GM23338 (cell line): ENCODE results near the gene BAHCC1. TPM values are rescaled to one million over a fixed set of nuclear protein-coding genes. Genes with fewer than 3 reads are reported as not detected.

Experiments
- ATAC-seq: fragments of 200-7000 bp; cut with Tn5 transposase; 3 replicates; pipeline ENCODE4 v1.9.1; 2020
- DNase-seq: peaks from one replicate; pipeline ENCODE4 v3.0.0-alpha.2; 2015; ENCODE audit warnings: low spot score
- H2AFZ ChIP-seq: fragments of 200-600 bp; sonication (generic); 2 replicates; pipeline ENCODE4 v1.8.0; 2016; ENCODE audit warnings: antibody characterized with exemption, mild to moderate bottlenecking, moderate library complexity
- H3F3A ChIP-seq: fragments of 200-600 bp; sonication (generic); replicated peaks from 2 replicates; pipeline ENCODE4 v1.8.0; 2017; ENCODE audit warnings: antibody characterized with exemption, mixed run types, low read depth
- H3K27ac ChIP-seq: fragments of 200-600 bp; sonication (generic); 2 replicates; pipeline ENCODE4 v1.6.1; 2016; ENCODE audit warnings: low read depth
- H3K27me3 ChIP-seq: fragments of 200-600 bp; sonication (generic); 2 replicates; pipeline ENCODE4 v1.8.0; 2016; ENCODE audit warnings: mild to moderate bottlenecking, mixed run types, moderate library complexity; ENCODE audit not compliant: insufficient read depth
- H3K36me3 ChIP-seq: fragments of 200-600 bp; sonication (generic); 2 replicates; pipeline ENCODE4 v1.8.0; 2016; ENCODE audit warnings: mild to moderate bottlenecking; ENCODE audit not compliant: insufficient read depth
- H3K4me1 ChIP-seq: fragments of 200-600 bp; sonication (generic); 2 replicates; pipeline ENCODE4 v1.8.0; 2016; ENCODE audit warnings: mild to moderate bottlenecking, moderate library complexity; ENCODE audit not compliant: insufficient read depth
- H3K4me2 ChIP-seq: fragments of 200-600 bp; sonication (generic); 2 replicates; pipeline ENCODE4 v1.7.1; 2017; ENCODE audit warnings: mixed run types
- H3K4me3 ChIP-seq: fragments of 200-600 bp; sonication (generic); 2 replicates; pipeline ENCODE4 v1.6.1; 2016; ENCODE audit warnings: mixed run types
- H3K79me2 ChIP-seq: fragments of 200-600 bp; sonication (generic); replicated peaks from 2 replicates; pipeline ENCODE4 v1.8.0; 2017; ENCODE audit warnings: mild to moderate bottlenecking; ENCODE audit not compliant: insufficient read depth
- H3K9me2 ChIP-seq: fragments of 200-600 bp; sonication (generic); 2 replicates; pipeline ENCODE4 v1.8.0; 2017; ENCODE audit not compliant: insufficient read depth
- H4K20me1 ChIP-seq: fragments of 200-600 bp; sonication (generic); replicated peaks from 2 replicates; pipeline ENCODE4 v1.8.0; 2017; ENCODE audit warnings: mild to moderate bottlenecking; ENCODE audit not compliant: insufficient read depth
- H3K27ac Mint-ChIP-seq: 2 replicates; pipeline ENCODE4 v1.8.0; 2020; ENCODE audit warnings: inconsistent platforms, mild to moderate bottlenecking, moderate library complexity, mixed read lengths
- H3K27me3 Mint-ChIP-seq: 3 replicates; pipeline ENCODE4 v1.8.0; 2022; ENCODE audit warnings: low read depth, mild to moderate bottlenecking, moderate library complexity, mixed read lengths, inconsistent platforms; ENCODE audit not compliant: insufficient read depth, poor library complexity
- H3K36me3 Mint-ChIP-seq: 3 replicates; pipeline ENCODE4 v1.8.0; 2021; ENCODE audit warnings: low read depth, mild to moderate bottlenecking, inconsistent platforms, moderate library complexity, mixed read lengths
- H3K4me1 Mint-ChIP-seq: 3 replicates; pipeline ENCODE4 v1.8.0; 2020; ENCODE audit warnings: mild to moderate bottlenecking, inconsistent platforms, mixed read lengths
- H3K4me3 Mint-ChIP-seq: 3 replicates; pipeline ENCODE4 v1.8.0; 2021; ENCODE audit warnings: moderate library complexity, mild to moderate bottlenecking, inconsistent platforms, mixed read lengths
- H3K9me3 Mint-ChIP-seq: 3 replicates; pipeline ENCODE4 v1.8.0; 2020; ENCODE audit warnings: moderate library complexity, mild to moderate bottlenecking, inconsistent platforms, mixed read lengths
- CREB1 ChIP-seq: fragments of 250-450 bp; sonication (Bioruptor Pico); IDR thresholded peaks from 2 replicates; pipeline ENCODE4 v1.5.0; 2020; ENCODE audit warnings: low read depth, mild to moderate bottlenecking, moderate library complexity
- CTCF ChIP-seq, 2 experiments: fragments of 200-600 bp in 1 of 2; sonication (generic) in 1 of 2; conservative IDR thresholded peaks; 2 replicates each; pipeline versions ENCODE4 v1.5.1 to v1.6.1; 2016 to 2017; ENCODE audit warnings: antibody characterized with exemption in 2 of 2, low read depth in 2 of 2, mild to moderate bottlenecking in 2 of 2, moderate library complexity in 1 of 2
- EZH2 ChIP-seq: fragments of 200-600 bp; sonication (generic); IDR thresholded peaks from one replicate; pipeline ENCODE4 v1.8.0; 2017; ENCODE audit warnings: antibody characterized with exemption, mild to moderate bottlenecking, low read depth; ENCODE audit not compliant: unreplicated experiment
- POLR2AphosphoS5 ChIP-seq: IDR thresholded peaks from 2 replicates; pipeline ENCODE4 v1.6.1; 2016; ENCODE audit warnings: antibody characterized with exemption, low read depth
- ZNF331 ChIP-seq: fragments of 250-450 bp; sonication (Bioruptor Pico); IDR thresholded peaks from 2 replicates; pipeline ENCODE4 v1.5.0; 2020; ENCODE audit warnings: low read depth, mild to moderate bottlenecking, moderate library complexity
- polyA plus RNA-seq: library from polyadenylated mRNA; unstranded; fragments of >200 nt; fragmentation: Nextera tagmentation; extraction: Ambion mirVana; gene quantifications from 2 replicates; pipeline ENCODE4 v1.2.1, GENCODE V29; 2016
- total RNA-seq: library from RNA; depleted of rRNA; stranded (reverse); fragments of >200 nt; shearing (Covaris generic); gene quantifications from 2 replicates; pipeline ENCODE4 v1.2.3, GENCODE V29; 2014

BAHCC1 gene
- total and polyA plus RNA-seq, 2 experiments from 2014 or later, result 0.24 to 1.1 TPM

GRCh38 chr17:81393684-81394376, 1.4 kb upstream of the BAHCC1 start:
- peak overlapping the region; percentile 50 for H3K4me3 ChIP-seq
- peaks cover 88% of the 10 kb centered on the region for H3K27me3 ChIP-seq
- peaks cover 59% of the 10 kb centered on the region for H3K4me1 ChIP-seq
- ATAC-seq, result peak; percentile 20
- H4K20me1 ChIP-seq, result peaks cover 10% of the 10 kb centered on the region
- H3K36me3 ChIP-seq, result no peaks in the 10 kb centered on the region
- TF ChIP-seq POLR2AphosphoS5, result no peak
- TF ChIP-seq EZH2, result peak; percentile 28
- TF ChIP-seq ZNF331 (CRISPR knock-in tag), result no peak
- peak; percentile 61; the same call in 1 of the 2 replicates for TF ChIP-seq CREB1 (CRISPR knock-in tag)
- H3F3A ChIP-seq, result peaks cover 14% of the 10 kb centered on the region; the same call in 1 of the 2 replicates
- peaks cover 46% of the 10 kb centered on the region for H3K4me1 Mint-ChIP-seq
- peaks cover under 1% of the 10 kb centered on the region; the same call in 1 of the 3 replicates for H3K36me3 Mint-ChIP-seq
- DNase-seq, result peak; percentile 100
- H2AFZ ChIP-seq, result no peak overlapping the region
- no peaks in the 10 kb centered on the region for H3K9me2 ChIP-seq
- H3K9me3 Mint-ChIP-seq, result peaks cover 1% of the 10 kb centered on the region; the same call in 2 of the 3 replicates
- H3K79me2 ChIP-seq, result no peaks in the 10 kb centered on the region
- no peak overlapping the region for H3K27ac Mint-ChIP-seq
- H3K27ac ChIP-seq, result no peak overlapping the region
- peak overlapping the region; percentile 80 for H3K4me2 ChIP-seq
- peaks cover 76% of the 10 kb centered on the region for H3K27me3 Mint-ChIP-seq
- peak overlapping the region; percentile 65 for H3K4me3 Mint-ChIP-seq

GRCh38 chr17:81394377-81394920, 808 bp upstream of the BAHCC1 start:
- DNase-seq (no peak), ATAC-seq (no peak)
- Histone ChIP-seq H3K4me3 (peak overlapping the region; percentile 50), H3K36me3 (no peaks in the 10 kb centered on the region), H3K4me1 (peaks cover 53% of the 10 kb centered on the region), H3K9me2 (no peaks in the 10 kb centered on the region), H3K27ac (no peak overlapping the region), H3K27me3 (peaks cover 85% of the 10 kb centered on the region), H4K20me1 (peaks cover 10% of the 10 kb centered on the region), H2AFZ (peak overlapping the region; percentile 21; the same call in 1 of the 2 replicates), H3K4me2 (peak overlapping the region; percentile 80), H3F3A (peaks cover 10% of the 10 kb centered on the region; the same call in 1 of the 2 replicates), H3K79me2 (no peaks in the 10 kb centered on the region)
- peaks cover 45% of the 10 kb centered on the region for H3K4me1 Mint-ChIP-seq
- H3K27ac Mint-ChIP-seq, result no peak overlapping the region
- peaks cover 3% of the 10 kb centered on the region; the same call in 2 of the 3 replicates for H3K9me3 Mint-ChIP-seq
- peak overlapping the region; percentile 65 for H3K4me3 Mint-ChIP-seq
- peaks cover 2% of the 10 kb centered on the region; the same call in 1 of the 3 replicates for H3K36me3 Mint-ChIP-seq
- H3K27me3 Mint-ChIP-seq, result peaks cover 72% of the 10 kb centered on the region
- TF ChIP-seq EZH2 (peak; percentile 68), CTCF (conservative IDR thresholded peaks at IDR 0.05; ENCODE audit: low read depth in 2 of 2) (no peak)
